ENCODE results near the gene HOXA4.

The HOXA4 gene

GRCh38 chr7:27169658-27170425 is 39.3 kb upstream of the HOXA4 start:
- no peak for DNase-seq

GRCh38 chr7:27168265-27168947 is 37.8 kb upstream of the HOXA4 start:
- peak in 1 of 2 donors; percentile 39 for DNase-seq

- DNase-seq, result no peak
Observed at GRCh38 chr7:27167916-27168264, 37.3 kb upstream of the HOXA4 start.

GRCh38 chr7:27166531-27167505 is 36.3 kb upstream of the HOXA4 start:
- DNase-seq, result no peak

GRCh38 chr7:27165996-27166530 is 35.5 kb upstream of the HOXA4 start:
- DNase-seq, result no peak

- peak; percentile 70 to 75 for DNase-seq
Observed at GRCh38 chr7:27165089-27165995, 34.8 kb upstream of the HOXA4 start, which contains the start of gene HOXA9. Gene HOXA9, minus strand, starts transcription at chr7:27165537. Its CDS starts 80 bp downstream, at chr7:27165457.

GRCh38 chr7:27164367-27165088 is 34.0 kb upstream of the HOXA4 start:
- DNase-seq, result no peak

- no peak for DNase-seq
Observed at GRCh38 chr7:27164045-27164366, 33.4 kb upstream of the HOXA4 start.

- no peak for DNase-seq
Observed at GRCh38 chr7:27163288-27164044, 32.9 kb upstream of the HOXA4 start.

GRCh38 chr7:27162561-27163287 is 32.2 kb upstream of the HOXA4 start:
- DNase-seq, result no peak

GRCh38 chr7:27161721-27162560 is 31.4 kb upstream of the HOXA4 start:
- DNase-seq, result no peak

- peak; percentile 61 to 68 for DNase-seq
Observed at GRCh38 chr7:27161214-27161720, 30.7 kb upstream of the HOXA4 start.

- peak; percentile 80 to 87 for DNase-seq
Observed at GRCh38 chr7:27160546-27161213, 30.1 kb upstream of the HOXA4 start.

GRCh38 chr7:27160145-27160545 is 29.6 kb upstream of the HOXA4 start:
- DNase-seq, result no peak

- DNase-seq, result no peak
Observed at GRCh38 chr7:27159266-27160144, 28.9 kb upstream of the HOXA4 start.

GRCh38 chr7:27158436-27159265 is 28.1 kb upstream of the HOXA4 start:
- no peak for DNase-seq
